ENCODE results near the gene RPA3. TPM values are rescaled to one million over a fixed set of nuclear protein-coding genes. Genes with fewer than 3 reads are reported as not detected.
"Not testable (repeated sequence)": the region's sequence is repeated elsewhere in the genome, so short reads cannot be mapped to it uniquely, and the experiment has no call there.

Gene RPA3
- total RNA-seq, 6 experiments from 2014 or later = 11.3 to 22.3 (median 21.4) TPM

GRCh38 chr7:7667187-7667586 lies 51.2 kb downstream of the RPA3 start:
- no peak for TF ChIP-seq POLR2A (IDR thresholded peaks at IDR 0.05)
- no peak for TF ChIP-seq CTCF (IDR thresholded peaks at IDR 0.05)
- ATAC-seq = peak in 3 of 4 donors; percentile 47 to 53 (median 48)
- intact Hi-C loops (cut with DNase I) = no loop called here
- H3K27ac ChIP-seq = no peak overlapping the region
- 62% methylated on average over 2 of the region's 2 CpGs for WGBS (ENCODE audit: insufficient coverage, low coverage, low lambda C conversion rate, missing lambda C conversion rate)
- no peaks in the 10 kb centered on the region for H3K4me1 ChIP-seq
- DNase-seq = no peak
- H3K4me3 ChIP-seq = no peak overlapping the region
- no peaks in the 10 kb centered on the region for H3K9me3 ChIP-seq
- H3K27me3 ChIP-seq = no peaks in the 10 kb centered on the region
- H3K36me3 ChIP-seq = no peaks in the 10 kb centered on the region

GRCh38 chr7:7665031-7665430 lies 53.4 kb downstream of the RPA3 start:
- no peaks in the 10 kb centered on the region for H3K4me1 ChIP-seq
- no peaks in the 10 kb centered on the region for H3K27me3 ChIP-seq
- no peak for ATAC-seq
- H3K9me3 ChIP-seq = no peaks in the 10 kb centered on the region
- DNase-seq = no peak
- no peaks in the 10 kb centered on the region for H3K36me3 ChIP-seq
- intact Hi-C loops (cut with DNase I) = no loop called here
- H3K27ac ChIP-seq = no peak overlapping the region
- 92% methylated on average over 1 of the region's 1 CpG for WGBS (ENCODE audit: insufficient coverage, low coverage, low lambda C conversion rate, missing lambda C conversion rate)
- TF ChIP-seq CTCF (IDR thresholded peaks at IDR 0.05) = no peak
- no peak for TF ChIP-seq POLR2A (IDR thresholded peaks at IDR 0.05)
- H3K4me3 ChIP-seq = no peak overlapping the region

- 56% methylated on average over 3 of the region's 3 CpGs for WGBS (ENCODE audit: insufficient coverage, low coverage, low lambda C conversion rate, missing lambda C conversion rate)
- Histone ChIP-seq H3K27ac (no peak overlapping the region), H3K36me3 (no peaks in the 10 kb centered on the region), H3K27me3 (no peaks in the 10 kb centered on the region), H3K4me3 (no peak overlapping the region), H3K4me1 (no peaks in the 10 kb centered on the region), H3K9me3 (no peaks in the 10 kb centered on the region)
- no peak for DNase-seq
- intact Hi-C loops (cut with DNase I) = no loop called here
- ATAC-seq = no peak
- TF ChIP-seq CTCF (IDR thresholded peaks at IDR 0.05) (no peak), POLR2A (IDR thresholded peaks at IDR 0.05) (no peak)
Observed at GRCh38 chr7:7664291-7664690, 54.1 kb downstream of the RPA3 start.

- ATAC-seq = no peak
- TF ChIP-seq POLR2A (IDR thresholded peaks at IDR 0.05) (no peak), CTCF (IDR thresholded peaks at IDR 0.05) (peak in 2 of 4 donors; percentile 4 to 14)
- intact Hi-C loops (cut with DNase I) = no loop called here
- no peaks in the 10 kb centered on the region for H3K4me1 ChIP-seq
- H3K9me3 ChIP-seq = no peaks in the 10 kb centered on the region
- no peak overlapping the region for H3K4me3 ChIP-seq
- no peaks in the 10 kb centered on the region for H3K36me3 ChIP-seq
- no peak for DNase-seq
- 88% methylated on average over 3 of the region's 6 CpGs for WGBS (ENCODE audit: insufficient coverage, low coverage, low lambda C conversion rate, missing lambda C conversion rate)
- no peaks in the 10 kb centered on the region for H3K27me3 ChIP-seq
- no peak overlapping the region for H3K27ac ChIP-seq
Observed at GRCh38 chr7:7662527-7662926, 55.9 kb downstream of the RPA3 start.

GRCh38 chr7:7656459-7656858 lies 61.9 kb downstream of the RPA3 start:
- H3K27me3 ChIP-seq; H3K4me1 ChIP-seq; H3K9me3 ChIP-seq; H3K36me3 ChIP-seq; H3K4me3 ChIP-seq; DNase-seq; intact Hi-C loops (cut with DNase I); H3K27ac ChIP-seq; ATAC-seq: not testable (repeated sequence)
- 83% methylated on average over 3 of the region's 3 CpGs for WGBS (ENCODE audit: insufficient coverage, low coverage, low lambda C conversion rate, missing lambda C conversion rate)

Data from right lobe of liver (tissue), 6 donors.